Esophagus squamous epithelium (tissue), 4 donors: ENCODE results near the gene TMEM132D.

ENCODE experiments used
- POLR2A ChIP-seq, 4 donors: fragments of 450-650 bp; IDR thresholded peaks; one replicate each; pipeline ENCODE4 v1.6.1; 2017; ENCODE audit warnings: antibody characterized with exemption in 4 of 4, mild to moderate bottlenecking in 4 of 4, moderate library complexity in 3 of 4
- TF ChIP-seq, protein P1 (sequence below), 6 experiments: fragments of 450-650 bp in 4 of 6; fragments of 200-600 bp in 2 of 6; sonication (generic) in 2 of 6; IDR thresholded peaks; one replicate each; pipeline ENCODE4 v1.5.1; 2016 to 2019; ENCODE audit warnings: antibody characterized with exemption in 6 of 6, mild to moderate bottlenecking in 4 of 6, moderate library complexity in 4 of 6

DNA sequence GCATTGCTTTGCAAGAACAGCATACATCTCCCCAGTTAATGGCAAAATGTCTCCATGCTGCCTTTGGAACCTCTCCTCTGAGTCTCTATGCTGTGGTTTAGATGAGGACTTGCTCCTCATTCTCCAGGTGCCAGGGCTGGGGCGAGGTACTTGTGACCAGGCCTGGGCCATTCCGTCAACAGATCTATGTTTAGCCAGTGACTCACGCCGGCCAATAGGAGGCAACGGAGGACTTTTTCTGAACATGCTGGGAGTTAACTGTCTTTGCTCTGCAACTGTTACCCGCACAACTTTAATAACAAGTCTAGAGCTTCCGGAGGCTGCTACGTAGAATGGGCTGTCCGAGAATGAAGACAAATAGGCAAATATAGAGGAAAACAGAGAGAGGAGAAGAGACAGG, 836.3 kb downstream of the TMEM132D start:
- no peak for TF ChIP-seq POLR2A (IDR thresholded peaks at IDR 0.05)
- TF ChIP-seq, protein P1, sequence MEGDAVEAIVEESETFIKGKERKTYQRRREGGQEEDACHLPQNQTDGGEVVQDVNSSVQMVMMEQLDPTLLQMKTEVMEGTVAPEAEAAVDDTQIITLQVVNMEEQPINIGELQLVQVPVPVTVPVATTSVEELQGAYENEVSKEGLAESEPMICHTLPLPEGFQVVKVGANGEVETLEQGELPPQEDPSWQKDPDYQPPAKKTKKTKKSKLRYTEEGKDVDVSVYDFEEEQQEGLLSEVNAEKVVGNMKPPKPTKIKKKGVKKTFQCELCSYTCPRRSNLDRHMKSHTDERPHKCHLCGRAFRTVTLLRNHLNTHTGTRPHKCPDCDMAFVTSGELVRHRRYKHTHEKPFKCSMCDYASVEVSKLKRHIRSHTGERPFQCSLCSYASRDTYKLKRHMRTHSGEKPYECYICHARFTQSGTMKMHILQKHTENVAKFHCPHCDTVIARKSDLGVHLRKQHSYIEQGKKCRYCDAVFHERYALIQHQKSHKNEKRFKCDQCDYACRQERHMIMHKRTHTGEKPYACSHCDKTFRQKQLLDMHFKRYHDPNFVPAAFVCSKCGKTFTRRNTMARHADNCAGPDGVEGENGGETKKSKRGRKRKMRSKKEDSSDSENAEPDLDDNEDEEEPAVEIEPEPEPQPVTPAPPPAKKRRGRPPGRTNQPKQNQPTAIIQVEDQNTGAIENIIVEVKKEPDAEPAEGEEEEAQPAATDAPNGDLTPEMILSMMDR (IDR thresholded peaks at IDR 0.05) = no peak
